Neural crest cell (in vitro differentiated cells): Measurements from ENCODE around the gene ARHGAP9. TPM values are rescaled to one million over a fixed set of nuclear protein-coding genes. Genes with fewer than 3 reads are reported as not detected.

ENCODE experiments used
- DNase-seq: peaks from one replicate; pipeline ENCODE4 v3.0.0; 2021; ENCODE audit warnings: low read depth, mixed read lengths, low spot score
- H3K27ac Mint-ChIP-seq: one replicate; pipeline ENCODE4 v1.8.0; 2021; ENCODE audit warnings: mild to moderate bottlenecking, mixed read lengths; ENCODE audit not compliant: unreplicated experiment
- H3K27me3 Mint-ChIP-seq: 2 replicates; pipeline ENCODE4 v1.8.0; 2021; ENCODE audit warnings: low read depth, mild to moderate bottlenecking, mixed read lengths
- H3K36me3 Mint-ChIP-seq: 2 replicates; pipeline ENCODE4 v1.8.0; 2021; ENCODE audit warnings: low read depth, mild to moderate bottlenecking, mixed read lengths
- H3K4me1 Mint-ChIP-seq: 2 replicates; pipeline ENCODE4 v1.8.0; 2021; ENCODE audit warnings: mixed read lengths
- H3K4me3 Mint-ChIP-seq: one replicate; pipeline ENCODE4 v1.8.0; 2021; ENCODE audit warnings: mild to moderate bottlenecking, mixed read lengths
- H3K9me3 Mint-ChIP-seq: 2 replicates; pipeline ENCODE4 v1.8.0; 2021; ENCODE audit warnings: mixed read lengths
- CTCF ChIP-seq: fragments of 200-600 bp; sonication (generic); conservative IDR thresholded peaks from 2 replicates; pipeline ENCODE4 v1.5.0; 2021; ENCODE audit warnings: antibody characterized with exemption, mild to moderate bottlenecking
- total RNA-seq: library from RNA; stranded (reverse); gene quantifications from 2 replicates; pipeline ENCODE4 v1.2.1, GENCODE V29; 2021

Gene ARHGAP9
- total RNA-seq, 1 donor from 2014 or later, result 0.56 TPM

- H3K4me3 Mint-ChIP-seq, result no peak overlapping the region
- no peak for DNase-seq
- TF ChIP-seq CTCF, result no peak
- H3K36me3 Mint-ChIP-seq, result no peaks in the 10 kb centered on the region
- H3K9me3 Mint-ChIP-seq, result no peaks in the 10 kb centered on the region
- H3K27ac Mint-ChIP-seq, result no peak overlapping the region
- peaks cover 16% of the 10 kb centered on the region for H3K4me1 Mint-ChIP-seq
- peaks cover 83% of the 10 kb centered on the region for H3K27me3 Mint-ChIP-seq
Measured at GRCh38 chr12:57465747-57466505, 13.7 kb downstream of the ARHGAP9 start.

- Mint-ChIP-seq H3K4me3 (peak overlapping the region; percentile 41), H3K4me1 (peaks cover 22% of the 10 kb centered on the region), H3K36me3 (no peaks in the 10 kb centered on the region), H3K27me3 (peaks cover 88% of the 10 kb centered on the region), H3K9me3 (no peaks in the 10 kb centered on the region), H3K27ac (peak overlapping the region; percentile 12)
- no peak for DNase-seq
- TF ChIP-seq CTCF, result no peak
Measured at GRCh38 chr12:57465030-57465746, 14.5 kb downstream of the ARHGAP9 start.

- no peaks in the 10 kb centered on the region for H3K9me3 Mint-ChIP-seq
- DNase-seq, result no peak
Measured at GRCh38 chr12:57464569-57464968, 15.1 kb downstream of the ARHGAP9 start.

GRCh38 chr12:57462912-57463253 is 16.8 kb downstream of the ARHGAP9 start:
- TF ChIP-seq CTCF, result no peak

More at GRCh38 chr12:57464569-57464968, 15.1 kb downstream of the ARHGAP9 start:
- TF ChIP-seq CTCF, result no peak
- Mint-ChIP-seq H3K4me3 (peak overlapping the region; percentile 41), H3K36me3 (no peaks in the 10 kb centered on the region), H3K27ac (no peak overlapping the region), H3K4me1 (peaks cover 26% of the 10 kb centered on the region), H3K27me3 (peaks cover 87% of the 10 kb centered on the region)

GRCh38 chr12:57462251-57462911 is 17.3 kb downstream of the ARHGAP9 start:
- DNase-seq, result peak; percentile 94
- Mint-ChIP-seq H3K4me1 (peaks cover 36% of the 10 kb centered on the region), H3K27me3 (peaks cover 75% of the 10 kb centered on the region), H3K36me3 (no peaks in the 10 kb centered on the region), H3K27ac (peak overlapping the region; percentile 31), H3K4me3 (peak overlapping the region; percentile 88), H3K9me3 (no peaks in the 10 kb centered on the region)
- TF ChIP-seq CTCF, result peak; percentile 98

More at GRCh38 chr12:57462912-57463253, 16.8 kb downstream of the ARHGAP9 start:
- Mint-ChIP-seq H3K36me3 (no peaks in the 10 kb centered on the region), H3K27ac (no peak overlapping the region), H3K9me3 (no peaks in the 10 kb centered on the region), H3K27me3 (peaks cover 80% of the 10 kb centered on the region), H3K4me3 (peak overlapping the region; percentile 88), H3K4me1 (peaks cover 36% of the 10 kb centered on the region)
- DNase-seq, result no peak
